ENCODE data around the gene ADORA2B.
"Not testable (repeated sequence)": the region's sequence is repeated elsewhere in the genome, so short reads cannot be mapped to it uniquely, and the experiment has no call there.

ADORA2B gene

DNA sequence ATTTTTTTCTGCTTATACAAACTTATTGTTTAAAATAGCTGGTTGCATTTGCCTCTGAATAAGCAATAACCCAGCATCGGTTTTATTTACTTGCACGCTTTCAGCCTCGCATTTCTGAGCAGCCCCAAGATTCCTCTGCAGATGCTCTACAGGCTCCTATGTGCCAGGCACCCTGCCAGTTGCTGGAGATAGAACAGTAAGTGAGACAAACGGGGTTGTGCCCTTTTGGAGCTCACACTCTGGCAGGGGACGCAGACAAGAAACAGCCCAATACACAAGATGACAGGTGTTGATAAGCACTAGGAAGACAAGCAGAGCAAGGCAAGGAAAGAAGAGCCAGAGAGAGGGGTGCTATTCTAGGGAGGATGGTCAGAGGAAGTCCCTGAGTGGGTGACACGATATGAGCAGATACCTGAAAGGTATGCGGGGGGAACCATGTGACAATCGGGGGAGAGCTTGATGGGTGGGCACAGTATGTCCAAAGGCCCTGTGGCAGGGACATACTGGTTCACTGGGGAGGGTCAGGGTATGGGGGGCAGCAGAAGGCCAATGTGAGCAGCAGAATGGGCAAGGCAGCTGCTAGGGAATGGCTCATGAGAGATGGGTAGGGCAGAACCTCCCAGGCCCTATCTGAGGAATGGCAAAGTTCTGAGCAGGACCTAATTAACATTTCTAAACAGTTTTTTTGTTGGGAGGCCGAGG is 18.7 kb upstream of the ADORA2B start:
- ATAC-seq: no peak

GRCh38 chr17:15928286-15928785 is 16.6 kb upstream of the ADORA2B start:
- no peak for ATAC-seq

GRCh38 chr17:15929941-15930340 is 15.0 kb upstream of the ADORA2B start:
- no peak for ATAC-seq

DNA sequence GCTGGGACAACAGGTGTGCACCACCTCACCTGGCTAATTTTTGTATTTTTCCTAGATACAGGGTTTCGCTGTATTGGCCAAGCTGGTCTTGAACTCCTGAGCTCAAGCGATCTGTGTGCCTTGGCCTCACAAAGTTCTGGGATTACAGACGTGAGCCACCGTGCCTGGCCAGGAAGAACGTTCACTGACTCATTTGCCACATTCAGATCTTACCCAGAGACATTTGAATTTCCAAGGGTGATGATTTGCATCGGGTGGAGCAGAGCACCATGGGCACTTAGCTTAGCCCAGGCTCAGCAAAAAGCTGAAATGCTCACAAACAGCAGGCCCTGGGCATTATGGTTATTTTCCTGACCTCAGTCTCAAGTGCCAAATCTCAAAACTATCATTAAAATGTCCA is 14.5 kb upstream of the ADORA2B start:
- no peak for ATAC-seq

DNA sequence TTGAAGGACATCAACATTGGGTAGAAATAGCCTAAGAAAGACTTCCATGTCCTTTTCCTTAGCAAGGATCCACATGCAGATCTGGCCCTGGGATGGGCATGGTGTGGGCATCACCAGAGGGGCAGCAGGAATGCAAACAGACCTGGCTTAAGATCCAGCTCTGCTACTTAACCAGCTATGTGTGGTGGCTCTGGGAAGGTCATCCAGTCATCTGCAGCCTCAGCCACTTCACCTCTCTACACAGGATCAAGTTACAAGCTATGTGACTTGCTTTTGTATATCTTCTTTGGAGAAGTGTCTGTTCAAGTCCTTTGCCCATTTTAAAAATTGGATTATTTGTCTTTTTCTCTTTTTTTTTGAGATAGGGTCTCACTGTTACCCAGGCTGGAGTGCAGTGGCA is 13.5 kb upstream of the ADORA2B start:
- ATAC-seq: no peak

- ATAC-seq: no peak
Observed at GRCh38 chr17:15934866-15935265, 10.1 kb upstream of the ADORA2B start.

DNA sequence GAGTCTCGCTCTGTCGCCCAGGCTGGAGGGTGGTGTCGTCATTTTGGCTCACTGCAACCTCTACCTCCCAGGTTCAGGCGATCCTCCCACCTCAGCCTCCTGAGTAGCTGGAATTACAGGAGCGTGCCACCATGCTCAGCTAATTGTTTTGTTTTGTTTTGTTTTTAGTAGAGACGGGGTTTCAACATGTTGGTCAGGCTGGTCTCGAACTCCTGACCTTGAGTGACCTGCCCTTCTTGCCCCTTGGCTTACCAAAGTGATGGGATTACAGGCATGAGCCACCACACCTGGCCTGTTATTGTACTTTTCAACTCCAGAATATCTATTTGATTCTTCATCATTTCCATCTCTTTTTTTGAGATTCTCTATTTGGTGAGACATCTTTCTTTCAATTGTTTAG is 9.0 kb upstream of the ADORA2B start:
- ATAC-seq: no peak

DNA sequence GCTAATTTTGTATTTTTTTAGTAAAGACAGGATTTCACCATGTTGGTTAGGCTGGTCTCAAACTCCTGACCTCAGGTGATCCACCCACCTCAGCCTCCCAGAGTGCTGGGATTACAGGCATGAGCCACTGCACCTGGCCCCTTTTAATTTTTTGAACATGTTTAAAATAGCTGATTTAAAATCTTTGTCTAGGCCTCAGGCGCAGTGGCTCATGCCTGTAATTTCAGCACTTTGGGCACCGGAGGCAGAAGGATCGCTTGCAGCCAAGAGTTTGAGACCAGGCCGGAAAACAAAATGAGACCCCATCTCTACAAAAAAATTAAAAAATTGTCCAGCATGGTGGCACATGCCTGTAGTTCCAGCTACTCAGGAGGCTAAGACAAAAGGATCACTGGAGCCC is 8.4 kb upstream of the ADORA2B start:
- ATAC-seq: not testable (repeated sequence)

- ATAC-seq: no peak
Observed at GRCh38 chr17:15941781-15942180, 3.1 kb upstream of the ADORA2B start.

DNA sequence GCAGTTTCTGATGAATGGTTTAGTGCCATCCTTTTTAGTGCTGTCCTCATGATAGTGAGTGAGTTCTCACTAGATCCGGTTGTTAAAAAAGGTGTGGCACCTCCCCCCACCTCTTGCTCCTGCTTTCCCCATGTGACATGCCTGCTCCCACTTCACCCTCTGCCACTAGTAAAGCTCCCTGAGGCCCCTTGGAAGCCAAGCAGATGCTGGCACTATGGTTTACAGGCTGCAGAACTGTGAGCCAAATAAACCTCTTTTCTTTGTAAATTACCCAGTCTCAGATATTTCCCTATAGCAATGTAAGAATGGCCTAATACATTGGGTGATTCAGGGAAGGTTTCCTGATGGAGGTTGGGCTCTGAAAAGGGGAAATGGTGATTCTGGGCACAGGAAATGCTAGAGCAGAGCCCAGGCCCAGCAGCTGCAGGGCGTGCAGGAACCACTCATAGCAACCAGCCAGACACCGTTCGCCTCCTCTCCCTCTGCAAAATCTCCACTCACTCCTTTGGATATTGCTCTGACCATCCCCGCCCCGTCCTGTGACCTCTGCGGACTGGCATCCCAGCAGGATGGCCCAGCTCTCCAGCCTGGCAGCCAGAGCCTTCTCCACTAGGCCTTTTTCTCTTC is 2.6 kb upstream of the ADORA2B start:
- no peak for ATAC-seq

DNA sequence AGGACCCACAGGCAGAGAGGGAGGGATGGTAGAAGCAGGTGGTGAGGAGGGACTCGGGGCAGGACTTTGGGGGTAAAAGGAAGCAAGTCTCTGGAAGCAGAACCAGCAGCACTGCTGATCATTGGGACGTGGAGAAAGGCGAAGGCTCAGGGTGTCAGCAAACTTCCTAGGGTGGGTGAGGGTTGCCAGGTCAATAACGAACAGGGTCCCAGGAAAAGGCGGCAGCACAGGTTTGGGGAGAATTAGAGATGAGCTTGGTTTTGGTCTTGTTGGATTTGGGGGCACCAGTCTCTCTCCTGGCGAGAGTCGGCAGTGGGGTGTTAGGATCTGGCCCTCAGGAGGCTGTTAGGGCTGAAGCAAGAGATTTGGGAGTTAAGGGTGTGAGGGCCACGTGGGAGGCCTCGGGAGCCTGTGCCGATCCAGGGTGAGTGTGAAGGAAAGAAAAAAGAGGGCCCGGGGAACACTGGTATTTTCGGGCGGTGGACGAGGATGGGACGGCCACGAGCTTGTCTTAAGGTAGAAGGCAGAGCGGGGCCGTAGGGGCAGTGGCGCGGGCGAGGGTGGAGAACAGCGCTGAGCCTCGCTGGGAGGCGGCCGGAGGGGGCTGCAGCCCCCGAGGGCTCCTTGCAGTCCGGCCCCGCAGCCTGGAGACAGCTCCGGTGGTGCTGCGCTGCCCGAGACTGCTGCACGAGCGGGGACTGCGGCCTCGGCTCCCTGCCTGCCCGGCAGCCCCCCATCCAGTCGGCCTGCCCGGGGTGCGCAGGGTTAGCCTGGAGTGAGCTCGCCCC is 765 bp upstream of the ADORA2B start:
- ATAC-seq: peak in 1 of 2 donors; percentile 49

DNA sequence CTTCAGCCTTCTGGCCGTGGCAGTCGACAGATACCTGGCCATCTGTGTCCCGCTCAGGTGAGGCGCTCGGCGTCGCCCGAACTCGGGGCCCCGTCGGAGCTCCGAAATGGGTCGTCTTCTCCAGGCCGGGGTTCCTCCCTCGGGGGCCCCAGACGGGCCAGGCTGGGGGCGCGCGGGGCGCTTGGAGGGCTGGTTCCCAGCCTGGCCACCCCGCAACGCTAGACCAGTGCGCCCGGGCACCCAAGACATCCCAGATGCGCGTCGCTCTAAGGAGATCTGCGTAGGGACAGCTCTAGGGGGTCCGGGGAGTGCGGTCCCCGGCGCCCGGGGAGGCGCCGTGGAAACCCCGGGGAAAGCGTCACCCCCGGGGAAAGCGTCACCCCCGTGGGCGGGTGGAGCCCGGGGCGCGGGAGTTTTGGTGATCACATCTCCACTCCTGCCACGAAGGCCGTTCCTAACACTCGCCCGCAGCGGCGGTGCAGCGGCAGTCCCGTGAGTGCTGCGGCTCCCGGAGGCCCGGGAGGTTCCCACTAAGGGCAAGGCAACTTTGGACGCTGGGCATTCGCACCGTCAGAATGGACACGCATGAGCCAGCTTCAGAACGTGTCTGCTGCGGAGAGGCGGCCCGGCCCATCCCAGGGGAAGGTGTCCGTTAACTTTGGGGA is 729 bp downstream of the ADORA2B start:
- ATAC-seq: peak in 1 of 2 donors; percentile 4

- no peak for ATAC-seq
Observed at GRCh38 chr17:15946611-15947120, 1.7 kb downstream of the ADORA2B start.

DNA sequence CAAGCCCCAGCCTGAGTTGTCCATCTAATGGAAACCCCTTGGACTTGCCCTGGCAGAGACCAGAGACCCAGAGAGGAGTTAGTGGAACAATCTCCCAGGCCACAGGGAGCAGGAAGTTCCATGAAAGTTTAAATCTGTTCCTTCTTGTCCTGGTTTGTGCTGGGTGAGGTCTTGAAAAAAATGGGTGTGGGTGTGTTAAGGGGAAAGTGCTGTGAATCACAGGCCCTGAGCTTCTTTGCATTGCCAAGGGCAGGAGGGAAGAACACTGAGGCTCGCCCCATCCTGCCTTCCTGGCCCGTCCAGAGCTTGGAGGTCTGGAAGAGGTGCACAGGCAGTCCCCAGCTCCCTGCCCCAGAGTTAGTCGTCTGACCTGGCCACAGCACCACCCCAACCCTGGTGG is 2.3 kb downstream of the ADORA2B start:
- ATAC-seq: no peak

DNA sequence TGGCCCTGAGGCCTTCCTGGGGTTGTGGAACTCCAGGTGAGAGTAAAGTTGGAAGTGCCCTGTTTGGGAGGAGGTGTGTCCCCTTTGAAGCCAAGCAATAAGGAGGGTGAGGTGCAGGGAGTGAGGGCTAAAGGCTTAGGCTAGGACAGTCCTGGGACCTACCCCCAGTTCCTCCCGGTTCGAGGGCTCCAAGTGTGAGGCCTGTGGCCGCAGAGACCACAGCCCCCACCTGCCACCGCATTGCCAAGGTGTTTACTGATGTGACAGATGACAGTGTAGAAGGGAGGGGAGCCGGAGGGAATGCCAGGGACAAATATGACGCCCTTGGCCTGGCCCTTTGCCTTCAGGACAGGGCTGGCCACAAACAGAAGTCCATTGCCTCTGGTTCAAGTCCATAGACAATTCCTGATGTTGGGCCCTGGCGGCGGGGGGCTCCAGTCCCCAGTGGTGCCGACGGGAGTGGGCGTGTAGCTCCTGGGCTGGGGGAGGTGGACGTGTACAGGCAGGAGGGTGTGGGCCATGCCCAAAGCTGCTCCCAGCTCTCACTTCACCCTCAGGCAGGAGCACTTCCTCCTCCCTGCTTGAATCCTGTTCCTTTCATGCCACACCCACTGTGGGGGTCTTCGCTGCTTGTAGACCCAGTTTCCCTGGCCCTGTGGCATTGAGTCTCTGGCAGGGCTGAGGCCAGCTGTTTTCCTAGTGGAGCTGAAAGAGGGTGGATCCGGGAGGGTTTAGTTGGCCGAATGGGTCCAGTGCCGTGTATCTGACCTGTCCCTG is 3.2 kb downstream of the ADORA2B start:
- ATAC-seq: no peak

GRCh38 chr17:15951368-15952047 is 6.6 kb downstream of the ADORA2B start:
- ATAC-seq: no peak

DNA sequence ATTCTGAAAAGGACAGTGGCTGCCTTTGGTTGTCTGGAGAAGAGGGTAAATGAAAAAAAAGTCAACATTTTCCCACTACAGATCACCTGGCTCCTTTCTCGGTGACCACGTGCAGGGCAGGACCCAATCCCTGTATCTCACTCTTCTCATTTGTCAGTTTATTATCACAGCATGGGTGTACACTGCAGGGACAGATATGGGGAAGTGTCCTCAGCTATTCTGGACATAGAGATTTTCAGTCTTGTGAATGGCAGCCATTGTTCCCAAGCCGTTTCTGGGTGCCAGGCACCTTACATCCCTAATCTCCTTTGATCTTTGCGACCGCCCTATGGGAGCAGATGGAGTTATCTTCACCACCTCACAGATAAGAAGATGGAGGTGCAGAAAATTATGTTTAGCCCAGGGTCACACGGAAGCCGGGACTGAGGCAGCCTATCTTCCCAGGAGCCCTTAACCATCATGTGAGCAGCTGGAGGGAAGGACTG is 7.2 kb downstream of the ADORA2B start:
- no peak for ATAC-seq

GRCh38 chr17:15952916-15953790 is 8.2 kb downstream of the ADORA2B start:
- ATAC-seq: no peak

- no peak for ATAC-seq
Observed at GRCh38 chr17:15954222-15954621, 9.3 kb downstream of the ADORA2B start.

All from activated CD4-positive, CD25-positive, alpha-beta regulatory T cell treated with anti-CD3 and anti-CD28 coated beads, Interleukin-2, amount 50 U/mL, for 24 hours (primary cell).